Activated naive CD8-positive, alpha-beta T cell treated with anti-CD3 and anti-CD28 coated beads for 36 hours (primary cell): ENCODE results near the gene CDR2. TPM values are rescaled to one million over a fixed set of nuclear protein-coding genes. Genes with fewer than 3 reads are reported as not detected.
A peak's percentile ranks its signal among the peaks of the same experiment; 100 is the strongest.
"Not testable (repeated sequence)": the region's sequence is repeated elsewhere in the genome, so short reads cannot be mapped to it uniquely, and the experiment has no call there.

Experiments
- DNase-seq: peaks from one replicate; pipeline ENCODE4 v3.0.0; 2021
- H3K27ac Mint-ChIP-seq: one replicate; pipeline ENCODE4 v1.8.0; 2022; ENCODE audit warnings: mild to moderate bottlenecking, moderate library complexity, mixed read lengths
- H3K27me3 Mint-ChIP-seq: one replicate; pipeline ENCODE4 v1.8.0; 2022; ENCODE audit warnings: mild to moderate bottlenecking, mixed read lengths
- H3K36me3 Mint-ChIP-seq: one replicate; pipeline ENCODE4 v1.8.0; 2021; ENCODE audit warnings: mild to moderate bottlenecking, mixed read lengths
- H3K4me1 Mint-ChIP-seq: one replicate; pipeline ENCODE4 v1.8.0; 2021; ENCODE audit warnings: mixed read lengths
- H3K4me3 Mint-ChIP-seq: one replicate; pipeline ENCODE4 v1.8.0; 2022; ENCODE audit warnings: mild to moderate bottlenecking, moderate library complexity, mixed read lengths
- H3K9me3 Mint-ChIP-seq: one replicate; pipeline ENCODE4 v1.8.0; 2022; ENCODE audit warnings: mixed read lengths
- total RNA-seq, 2 experiments: library from RNA; stranded (reverse); gene quantifications; one replicate each; pipeline ENCODE4 v1.2.3, GENCODE V29; 2021

Gene CDR2
- total RNA-seq, 2 experiments from 2014 or later, result 31.6 to 34.7 TPM

GRCh38 chr16:22368200-22368826, 6.1 kb downstream of the CDR2 start:
- H3K9me3 Mint-ChIP-seq, H3K4me3 Mint-ChIP-seq, DNase-seq, H3K27me3 Mint-ChIP-seq: not testable (repeated sequence)
- H3K4me1 Mint-ChIP-seq, result peaks cover 75% of the 10 kb centered on the region
- peak overlapping the region; percentile 69 for H3K27ac Mint-ChIP-seq
- H3K36me3 Mint-ChIP-seq, result peaks cover 67% of the 10 kb centered on the region

GRCh38 chr16:22366889-22367288, 7.5 kb downstream of the CDR2 start:
- Mint-ChIP-seq H3K4me3 (no peak overlapping the region), H3K27ac (no peak overlapping the region)

GRCh38 chr16:22366371-22366770, 8.0 kb downstream of the CDR2 start:
- Mint-ChIP-seq H3K4me3 (no peak overlapping the region), H3K27ac (no peak overlapping the region), H3K9me3 (peaks cover 1% of the 10 kb centered on the region), H3K36me3 (peaks cover 65% of the 10 kb centered on the region), H3K27me3 (no peaks in the 10 kb centered on the region), H3K4me1 (peaks cover 65% of the 10 kb centered on the region)
- DNase-seq, result no peak

More at GRCh38 chr16:22366889-22367288, 7.5 kb downstream of the CDR2 start:
- Mint-ChIP-seq H3K36me3 (peaks cover 67% of the 10 kb centered on the region), H3K9me3 (peaks cover 1% of the 10 kb centered on the region), H3K4me1 (peaks cover 68% of the 10 kb centered on the region), H3K27me3 (no peaks in the 10 kb centered on the region)
- no peak for DNase-seq

- Mint-ChIP-seq H3K4me1 (peaks cover 60% of the 10 kb centered on the region), H3K4me3 (no peak overlapping the region), H3K9me3 (peaks cover 1% of the 10 kb centered on the region), H3K36me3 (peaks cover 55% of the 10 kb centered on the region), H3K27ac (no peak overlapping the region), H3K27me3 (no peaks in the 10 kb centered on the region)
- no peak for DNase-seq
Observed at GRCh38 chr16:22364241-22364640, 10.2 kb downstream of the CDR2 start.

- Mint-ChIP-seq H3K4me1 (peaks cover 60% of the 10 kb centered on the region), H3K27me3 (no peaks in the 10 kb centered on the region), H3K4me3 (no peak overlapping the region), H3K27ac (peak overlapping the region; percentile 78), H3K9me3 (peaks cover under 1% of the 10 kb centered on the region), H3K36me3 (peaks cover 46% of the 10 kb centered on the region)
- peak; percentile 16 for DNase-seq
Observed at GRCh38 chr16:22360963-22361659, 13.3 kb downstream of the CDR2 start.

GRCh38 chr16:22359679-22360078, 14.7 kb downstream of the CDR2 start:
- no peaks in the 10 kb centered on the region for H3K27me3 Mint-ChIP-seq
- peak overlapping the region; percentile 65 for H3K27ac Mint-ChIP-seq
- H3K4me1 Mint-ChIP-seq, result peaks cover 61% of the 10 kb centered on the region
- H3K9me3 Mint-ChIP-seq, result peaks cover 3% of the 10 kb centered on the region
- H3K36me3 Mint-ChIP-seq, result peaks cover 44% of the 10 kb centered on the region
- DNase-seq, result no peak
- H3K4me3 Mint-ChIP-seq, result no peak overlapping the region

GRCh38 chr16:22358000-22358399, 16.4 kb downstream of the CDR2 start:
- H3K4me3 Mint-ChIP-seq, result no peak overlapping the region
- peaks cover 3% of the 10 kb centered on the region for H3K9me3 Mint-ChIP-seq
- peaks cover 73% of the 10 kb centered on the region for H3K4me1 Mint-ChIP-seq
- H3K27me3 Mint-ChIP-seq, result no peaks in the 10 kb centered on the region
- H3K27ac Mint-ChIP-seq, result peak overlapping the region; percentile 87
- no peak for DNase-seq
- H3K36me3 Mint-ChIP-seq, result peaks cover 29% of the 10 kb centered on the region

GRCh38 chr16:22357635-22357971, 16.8 kb downstream of the CDR2 start:
- H3K9me3 Mint-ChIP-seq, result peaks cover 3% of the 10 kb centered on the region
- H3K27ac Mint-ChIP-seq, result peak overlapping the region; percentile 87
- H3K4me3 Mint-ChIP-seq, result no peak overlapping the region
- peaks cover 27% of the 10 kb centered on the region for H3K36me3 Mint-ChIP-seq
- peaks cover 73% of the 10 kb centered on the region for H3K4me1 Mint-ChIP-seq
- no peaks in the 10 kb centered on the region for H3K27me3 Mint-ChIP-seq
- no peak for DNase-seq

- no peaks in the 10 kb centered on the region for H3K27me3 Mint-ChIP-seq
- H3K9me3 Mint-ChIP-seq, result peaks cover 3% of the 10 kb centered on the region
- peaks cover 72% of the 10 kb centered on the region for H3K4me1 Mint-ChIP-seq
- no peak for DNase-seq
- no peak overlapping the region for H3K4me3 Mint-ChIP-seq
- H3K36me3 Mint-ChIP-seq, result peaks cover 27% of the 10 kb centered on the region
- peak overlapping the region; percentile 87 for H3K27ac Mint-ChIP-seq
Observed at GRCh38 chr16:22356930-22357634, 17.3 kb downstream of the CDR2 start.

- peaks cover 3% of the 10 kb centered on the region for H3K9me3 Mint-ChIP-seq
- peaks cover 39% of the 10 kb centered on the region for H3K36me3 Mint-ChIP-seq
- peaks cover 64% of the 10 kb centered on the region for H3K4me1 Mint-ChIP-seq
- no peaks in the 10 kb centered on the region for H3K27me3 Mint-ChIP-seq
- DNase-seq, result no peak
- H3K4me3 Mint-ChIP-seq, result no peak overlapping the region
- H3K27ac Mint-ChIP-seq, result peak overlapping the region; percentile 78
Observed at GRCh38 chr16:22355487-22355908, 18.9 kb downstream of the CDR2 start.

- H3K4me1 Mint-ChIP-seq, result peaks cover 55% of the 10 kb centered on the region
- DNase-seq, result no peak
- H3K36me3 Mint-ChIP-seq, result peaks cover 39% of the 10 kb centered on the region
- H3K4me3 Mint-ChIP-seq, result no peak overlapping the region
- peaks cover 3% of the 10 kb centered on the region for H3K9me3 Mint-ChIP-seq
- H3K27me3 Mint-ChIP-seq, result no peaks in the 10 kb centered on the region
- H3K27ac Mint-ChIP-seq, result peak overlapping the region; percentile 91
Observed at GRCh38 chr16:22353933-22354541, 20.4 kb downstream of the CDR2 start.

- no peak for DNase-seq
- H3K27me3 Mint-ChIP-seq, result no peaks in the 10 kb centered on the region
- H3K4me1 Mint-ChIP-seq, result peaks cover 51% of the 10 kb centered on the region
- peak overlapping the region; percentile 25 for H3K4me3 Mint-ChIP-seq
- peaks cover 3% of the 10 kb centered on the region for H3K9me3 Mint-ChIP-seq
- H3K36me3 Mint-ChIP-seq, result peaks cover 39% of the 10 kb centered on the region
- H3K27ac Mint-ChIP-seq, result peak overlapping the region; percentile 91
Observed at GRCh38 chr16:22353191-22353919, 21.1 kb downstream of the CDR2 start.

- no peak for DNase-seq
- H3K27me3 Mint-ChIP-seq, result no peaks in the 10 kb centered on the region
- H3K4me1 Mint-ChIP-seq, result peaks cover 45% of the 10 kb centered on the region
- peak overlapping the region; percentile 91 for H3K27ac Mint-ChIP-seq
- H3K36me3 Mint-ChIP-seq, result peaks cover 39% of the 10 kb centered on the region
- H3K4me3 Mint-ChIP-seq, result no peak overlapping the region
- H3K9me3 Mint-ChIP-seq, result peaks cover 3% of the 10 kb centered on the region
Observed at GRCh38 chr16:22352723-22353122, 21.7 kb downstream of the CDR2 start.

- no peaks in the 10 kb centered on the region for H3K27me3 Mint-ChIP-seq
- H3K27ac Mint-ChIP-seq, result no peak overlapping the region
- peaks cover 40% of the 10 kb centered on the region for H3K4me1 Mint-ChIP-seq
- peaks cover 3% of the 10 kb centered on the region for H3K9me3 Mint-ChIP-seq
- no peak for DNase-seq
- H3K4me3 Mint-ChIP-seq, result no peak overlapping the region
- peaks cover 40% of the 10 kb centered on the region for H3K36me3 Mint-ChIP-seq
Observed at GRCh38 chr16:22352140-22352539, 22.3 kb downstream of the CDR2 start.
